GM12878 (cell line): ENCODE data around the gene GEMIN8.

ENCODE experiments used
- EP300 ChIP-seq, 2 experiments: fragments of 150-350 bp in 1 of 2; IDR thresholded peaks; 2 replicates each; pipeline ENCODE4 v1.6.1; 2011 to 2012; ENCODE audit warnings: low read depth in 2 of 2, low read length in 2 of 2, borderline replicate concordance in 1 of 2, improper control_type of control experiment in 1 of 2, inconsistent platforms in 1 of 2; ENCODE audit not compliant: control insufficient read depth in 1 of 2
- HCFC1 ChIP-seq: fragments of 150-350 bp; IDR thresholded peaks from 2 replicates; pipeline ENCODE4 v1.6.1; 2014; ENCODE audit warnings: low read length
- HDAC6 ChIP-seq: fragments of 200-600 bp; sonication (generic); IDR thresholded peaks from one replicate; pipeline ENCODE4 v1.8.0; 2017; ENCODE audit warnings: antibody characterized with exemption; ENCODE audit not compliant: unreplicated experiment
- JUND ChIP-seq: IDR thresholded peaks from 2 replicates; pipeline ENCODE4 v1.6.1; 2012; ENCODE audit warnings: low read depth, mild to moderate bottlenecking, low read length, improper control_type of control experiment, moderate library complexity
- MXI1 ChIP-seq: fragments of 150-350 bp; IDR thresholded peaks from 2 replicates; pipeline ENCODE4 v1.6.1; 2011; ENCODE audit warnings: low read depth, mild to moderate bottlenecking, inconsistent platforms, low read length, improper control_type of control experiment
- PAX8 ChIP-seq: fragments of 450-650 bp; IDR thresholded peaks from 2 replicates; pipeline ENCODE4 v1.6.1; 2017; ENCODE audit warnings: mild to moderate bottlenecking, moderate library complexity
- POLR2AphosphoS5 ChIP-seq: IDR thresholded peaks from 2 replicates; pipeline ENCODE4 v1.6.1; 2011; ENCODE audit warnings: mild to moderate bottlenecking, low read length, inconsistent platforms
- STAT3 ChIP-seq: IDR thresholded peaks from 2 replicates; pipeline ENCODE4 v1.6.1; 2011; ENCODE audit warnings: low read depth, low read length, improper control_type of control experiment
- YY1 ChIP-seq: IDR thresholded peaks from 2 replicates; pipeline ENCODE4 v1.6.1; 2011; ENCODE audit warnings: low read depth, mild to moderate bottlenecking, low read length
- ZNF24 ChIP-seq: fragments of 450-650 bp; IDR thresholded peaks from 2 replicates; pipeline ENCODE4 v1.6.1; 2017; ENCODE audit warnings: antibody characterized with exemption, mild to moderate bottlenecking
- TF ChIP-seq, protein P1 (sequence below): fragments of 450-650 bp; IDR thresholded peaks from 2 replicates; pipeline ENCODE4 v1.6.1; 2017; ENCODE audit warnings: mild to moderate bottlenecking
- TF ChIP-seq, protein P2 (sequence below): IDR thresholded peaks from 2 replicates; pipeline ENCODE4 v1.6.1; 2011; ENCODE audit warnings: borderline replicate concordance, low read depth, mild to moderate bottlenecking, moderate library complexity, mixed read lengths, low read length; ENCODE audit not compliant: insufficient read depth; ENCODE audit errors: extremely low read length
- TF ChIP-seq, protein P3 (sequence below), 3 experiments: IDR thresholded peaks in 2 of 3; conservative IDR thresholded peaks in 1 of 3; 2 replicates each; pipeline ENCODE4 v1.5.1; 2011; ENCODE audit warnings: low read depth in 3 of 3, low read length in 3 of 3, mild to moderate bottlenecking in 3 of 3, control low read depth in 2 of 3, moderate library complexity in 2 of 3, inconsistent platforms in 1 of 3, mixed read lengths in 1 of 3; ENCODE audit not compliant: control insufficient read depth in 2 of 3, insufficient read depth in 1 of 3; ENCODE audit errors: extremely low read depth in 1 of 3
- TF ChIP-seq, protein P4 (sequence below): IDR thresholded peaks from 2 replicates; pipeline ENCODE4 v1.6.1; 2011; ENCODE audit warnings: low read depth, low read length, improper control_type of control experiment, borderline replicate concordance

DNA sequence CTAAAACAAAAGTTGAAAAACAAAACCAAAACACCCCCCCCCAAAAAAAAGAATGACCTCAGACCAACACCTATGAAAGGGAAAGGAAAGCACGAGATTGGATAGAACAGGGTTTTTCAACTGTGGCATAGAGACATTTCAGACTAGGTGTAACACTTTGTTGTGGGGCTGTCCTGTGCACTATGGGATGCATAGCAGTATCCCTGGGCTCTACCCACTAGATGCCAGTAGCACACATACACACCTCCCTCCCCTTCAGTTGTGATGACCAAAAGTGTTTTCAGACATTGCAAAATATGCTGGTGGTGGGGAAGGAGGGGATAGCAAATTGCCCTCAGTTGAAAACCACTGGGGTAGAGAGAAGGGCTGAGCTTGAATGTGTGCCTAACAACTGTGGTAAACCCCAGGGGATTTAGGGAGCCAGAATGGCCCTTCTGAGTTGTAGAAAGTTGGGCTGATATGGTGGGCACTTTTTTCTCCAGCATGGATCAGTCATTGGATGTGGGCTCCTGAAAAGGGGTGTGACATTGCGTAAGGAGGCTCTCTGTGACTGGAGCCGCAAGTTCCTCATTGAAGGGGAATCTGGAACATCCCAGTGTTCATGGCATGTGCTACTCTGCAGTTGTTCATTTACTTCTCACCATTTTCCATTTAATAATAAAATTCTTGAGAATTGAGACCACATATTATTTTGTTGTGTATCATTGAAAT lies 8.8 kb upstream of the GEMIN8 start:
- no peak for TF ChIP-seq HDAC6
- TF ChIP-seq YY1, result no peak
- TF ChIP-seq, protein P1, sequence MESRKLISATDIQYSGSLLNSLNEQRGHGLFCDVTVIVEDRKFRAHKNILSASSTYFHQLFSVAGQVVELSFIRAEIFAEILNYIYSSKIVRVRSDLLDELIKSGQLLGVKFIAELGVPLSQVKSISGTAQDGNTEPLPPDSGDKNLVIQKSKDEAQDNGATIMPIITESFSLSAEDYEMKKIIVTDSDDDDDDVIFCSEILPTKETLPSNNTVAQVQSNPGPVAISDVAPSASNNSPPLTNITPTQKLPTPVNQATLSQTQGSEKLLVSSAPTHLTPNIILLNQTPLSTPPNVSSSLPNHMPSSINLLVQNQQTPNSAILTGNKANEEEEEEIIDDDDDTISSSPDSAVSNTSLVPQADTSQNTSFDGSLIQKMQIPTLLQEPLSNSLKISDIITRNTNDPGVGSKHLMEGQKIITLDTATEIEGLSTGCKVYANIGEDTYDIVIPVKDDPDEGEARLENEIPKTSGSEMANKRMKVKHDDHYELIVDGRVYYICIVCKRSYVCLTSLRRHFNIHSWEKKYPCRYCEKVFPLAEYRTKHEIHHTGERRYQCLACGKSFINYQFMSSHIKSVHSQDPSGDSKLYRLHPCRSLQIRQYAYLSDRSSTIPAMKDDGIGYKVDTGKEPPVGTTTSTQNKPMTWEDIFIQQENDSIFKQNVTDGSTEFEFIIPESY, result no peak
- TF ChIP-seq PAX8, result no peak
- TF ChIP-seq, protein P2, sequence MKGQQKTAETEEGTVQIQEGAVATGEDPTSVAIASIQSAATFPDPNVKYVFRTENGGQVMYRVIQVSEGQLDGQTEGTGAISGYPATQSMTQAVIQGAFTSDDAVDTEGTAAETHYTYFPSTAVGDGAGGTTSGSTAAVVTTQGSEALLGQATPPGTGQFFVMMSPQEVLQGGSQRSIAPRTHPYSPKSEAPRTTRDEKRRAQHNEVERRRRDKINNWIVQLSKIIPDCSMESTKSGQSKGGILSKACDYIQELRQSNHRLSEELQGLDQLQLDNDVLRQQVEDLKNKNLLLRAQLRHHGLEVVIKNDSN, result no peak
- TF ChIP-seq EP300 (IDR thresholded peaks at IDR 0.05; ENCODE audit: borderline replicate concordance in 1 of 2, control insufficient read depth in 1 of 2, low read depth in 2 of 2, low read length in 2 of 2), result no peak
- TF ChIP-seq, protein P3, sequence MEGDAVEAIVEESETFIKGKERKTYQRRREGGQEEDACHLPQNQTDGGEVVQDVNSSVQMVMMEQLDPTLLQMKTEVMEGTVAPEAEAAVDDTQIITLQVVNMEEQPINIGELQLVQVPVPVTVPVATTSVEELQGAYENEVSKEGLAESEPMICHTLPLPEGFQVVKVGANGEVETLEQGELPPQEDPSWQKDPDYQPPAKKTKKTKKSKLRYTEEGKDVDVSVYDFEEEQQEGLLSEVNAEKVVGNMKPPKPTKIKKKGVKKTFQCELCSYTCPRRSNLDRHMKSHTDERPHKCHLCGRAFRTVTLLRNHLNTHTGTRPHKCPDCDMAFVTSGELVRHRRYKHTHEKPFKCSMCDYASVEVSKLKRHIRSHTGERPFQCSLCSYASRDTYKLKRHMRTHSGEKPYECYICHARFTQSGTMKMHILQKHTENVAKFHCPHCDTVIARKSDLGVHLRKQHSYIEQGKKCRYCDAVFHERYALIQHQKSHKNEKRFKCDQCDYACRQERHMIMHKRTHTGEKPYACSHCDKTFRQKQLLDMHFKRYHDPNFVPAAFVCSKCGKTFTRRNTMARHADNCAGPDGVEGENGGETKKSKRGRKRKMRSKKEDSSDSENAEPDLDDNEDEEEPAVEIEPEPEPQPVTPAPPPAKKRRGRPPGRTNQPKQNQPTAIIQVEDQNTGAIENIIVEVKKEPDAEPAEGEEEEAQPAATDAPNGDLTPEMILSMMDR (IDR thresholded peaks at IDR 0.05 in 2 of 3, conservative IDR thresholded peaks at IDR 0.05 in 1 of 3; ENCODE audit: control insufficient read depth in 2 of 3, extremely low read depth in 1 of 3, insufficient read depth in 1 of 3, low read depth in 3 of 3, low read length in 3 of 3), result no peak
- TF ChIP-seq JUND, result no peak
- TF ChIP-seq, protein P4, sequence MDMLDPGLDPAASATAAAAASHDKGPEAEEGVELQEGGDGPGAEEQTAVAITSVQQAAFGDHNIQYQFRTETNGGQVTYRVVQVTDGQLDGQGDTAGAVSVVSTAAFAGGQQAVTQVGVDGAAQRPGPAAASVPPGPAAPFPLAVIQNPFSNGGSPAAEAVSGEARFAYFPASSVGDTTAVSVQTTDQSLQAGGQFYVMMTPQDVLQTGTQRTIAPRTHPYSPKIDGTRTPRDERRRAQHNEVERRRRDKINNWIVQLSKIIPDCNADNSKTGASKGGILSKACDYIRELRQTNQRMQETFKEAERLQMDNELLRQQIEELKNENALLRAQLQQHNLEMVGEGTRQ, result no peak
- no peak for TF ChIP-seq MXI1
- no peak for TF ChIP-seq POLR2AphosphoS5
- no peak for TF ChIP-seq STAT3
- no peak for TF ChIP-seq ZNF24
- TF ChIP-seq HCFC1, result no peak
